OCI-LY1 (cell line): ENCODE measurements around the gene SLC9A2.

Source experiments
- EZH2 ChIP-seq: fragments of 200-600 bp; sonication (generic), shearing (Covaris generic); IDR thresholded peaks from 2 replicates; pipeline ENCODE4 v1.8.0; 2017; ENCODE audit warnings: borderline replicate concordance, mixed run types, mild to moderate bottlenecking, antibody characterized with exemption, low read length, moderate library complexity, mixed read lengths
- TF ChIP-seq, protein P1 (sequence below): fragments of 200-600 bp; sonication (generic), shearing (Covaris generic); IDR thresholded peaks from 2 replicates; pipeline ENCODE4 v1.5.1; 2017; ENCODE audit warnings: mild to moderate bottlenecking, antibody characterized with exemption, low read length, moderate library complexity, mixed read lengths

DNA sequence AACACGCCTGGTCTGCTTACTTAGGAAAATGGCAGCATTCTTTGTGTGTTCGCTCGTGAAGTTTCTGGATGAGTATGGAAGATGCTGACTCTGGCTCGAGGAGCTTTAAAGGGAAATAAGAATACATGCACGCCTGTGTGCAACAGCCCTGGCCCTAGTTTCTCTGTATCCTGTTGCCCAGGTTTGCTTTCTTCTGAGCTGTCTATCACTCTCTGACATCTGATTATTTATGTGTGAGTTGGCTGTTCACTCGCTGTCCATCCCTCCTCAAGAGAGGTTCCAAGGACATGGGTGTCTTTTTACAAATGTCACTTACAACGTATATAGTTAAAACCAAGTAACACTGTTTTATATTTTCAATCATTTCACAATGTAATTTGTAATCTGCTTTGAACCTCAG, 16.0 kb downstream of the SLC9A2 start:
- TF ChIP-seq, protein P1, sequence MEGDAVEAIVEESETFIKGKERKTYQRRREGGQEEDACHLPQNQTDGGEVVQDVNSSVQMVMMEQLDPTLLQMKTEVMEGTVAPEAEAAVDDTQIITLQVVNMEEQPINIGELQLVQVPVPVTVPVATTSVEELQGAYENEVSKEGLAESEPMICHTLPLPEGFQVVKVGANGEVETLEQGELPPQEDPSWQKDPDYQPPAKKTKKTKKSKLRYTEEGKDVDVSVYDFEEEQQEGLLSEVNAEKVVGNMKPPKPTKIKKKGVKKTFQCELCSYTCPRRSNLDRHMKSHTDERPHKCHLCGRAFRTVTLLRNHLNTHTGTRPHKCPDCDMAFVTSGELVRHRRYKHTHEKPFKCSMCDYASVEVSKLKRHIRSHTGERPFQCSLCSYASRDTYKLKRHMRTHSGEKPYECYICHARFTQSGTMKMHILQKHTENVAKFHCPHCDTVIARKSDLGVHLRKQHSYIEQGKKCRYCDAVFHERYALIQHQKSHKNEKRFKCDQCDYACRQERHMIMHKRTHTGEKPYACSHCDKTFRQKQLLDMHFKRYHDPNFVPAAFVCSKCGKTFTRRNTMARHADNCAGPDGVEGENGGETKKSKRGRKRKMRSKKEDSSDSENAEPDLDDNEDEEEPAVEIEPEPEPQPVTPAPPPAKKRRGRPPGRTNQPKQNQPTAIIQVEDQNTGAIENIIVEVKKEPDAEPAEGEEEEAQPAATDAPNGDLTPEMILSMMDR, result no peak
- TF ChIP-seq EZH2, result no peak
